AG09319 (cell line): Measurements from ENCODE around the gene CFAP53.

Source experiments
- DNase-seq: peaks from one replicate; pipeline ENCODE4 v3.0.0-alpha.2; 2010; ENCODE audit warnings: low read depth; ENCODE audit errors: extremely low read depth
- TF ChIP-seq, protein P1 (sequence below): IDR thresholded peaks from 2 replicates; pipeline ENCODE4 v1.5.1; 2011; ENCODE audit warnings: low read depth, mild to moderate bottlenecking, inconsistent platforms, low read length, moderate library complexity

The CFAP53 gene

DNA sequence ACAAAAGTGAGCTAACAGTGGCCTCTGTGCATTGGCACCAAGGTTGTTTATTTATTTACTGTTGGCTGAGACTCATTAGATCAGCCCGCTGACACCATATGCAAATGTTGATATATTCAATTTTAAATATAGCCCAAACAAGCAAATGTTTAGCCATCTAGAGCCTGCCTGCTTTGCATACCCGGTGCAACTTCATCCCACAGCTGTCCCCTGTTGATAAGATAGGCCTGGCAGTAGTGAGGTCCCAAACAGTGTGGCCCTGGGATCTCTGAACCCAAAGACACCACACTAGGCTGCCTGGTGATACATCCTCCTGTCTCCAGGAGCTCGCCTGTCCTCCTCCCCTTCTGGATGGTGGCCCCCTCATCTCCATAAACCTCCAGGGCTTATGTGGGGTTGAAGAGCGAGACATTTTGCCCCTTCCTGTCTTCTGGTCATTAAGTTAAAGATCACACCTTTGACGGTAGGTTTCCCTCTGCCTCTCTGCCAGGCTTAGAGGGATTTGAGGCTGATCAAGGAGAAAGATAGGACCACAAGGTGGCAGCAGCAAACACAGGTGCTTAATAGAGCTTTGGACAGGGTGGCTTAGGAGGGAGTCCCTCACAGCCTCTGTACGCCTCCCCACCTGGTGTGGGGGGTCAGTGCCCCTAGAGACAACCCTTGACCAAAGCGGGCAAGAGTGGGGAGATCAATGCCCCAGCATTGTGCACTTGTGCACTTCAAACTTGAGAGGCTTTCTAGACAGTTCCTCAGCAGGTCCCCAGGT, 47.7 kb downstream of the CFAP53 start:
- TF ChIP-seq, protein P1, sequence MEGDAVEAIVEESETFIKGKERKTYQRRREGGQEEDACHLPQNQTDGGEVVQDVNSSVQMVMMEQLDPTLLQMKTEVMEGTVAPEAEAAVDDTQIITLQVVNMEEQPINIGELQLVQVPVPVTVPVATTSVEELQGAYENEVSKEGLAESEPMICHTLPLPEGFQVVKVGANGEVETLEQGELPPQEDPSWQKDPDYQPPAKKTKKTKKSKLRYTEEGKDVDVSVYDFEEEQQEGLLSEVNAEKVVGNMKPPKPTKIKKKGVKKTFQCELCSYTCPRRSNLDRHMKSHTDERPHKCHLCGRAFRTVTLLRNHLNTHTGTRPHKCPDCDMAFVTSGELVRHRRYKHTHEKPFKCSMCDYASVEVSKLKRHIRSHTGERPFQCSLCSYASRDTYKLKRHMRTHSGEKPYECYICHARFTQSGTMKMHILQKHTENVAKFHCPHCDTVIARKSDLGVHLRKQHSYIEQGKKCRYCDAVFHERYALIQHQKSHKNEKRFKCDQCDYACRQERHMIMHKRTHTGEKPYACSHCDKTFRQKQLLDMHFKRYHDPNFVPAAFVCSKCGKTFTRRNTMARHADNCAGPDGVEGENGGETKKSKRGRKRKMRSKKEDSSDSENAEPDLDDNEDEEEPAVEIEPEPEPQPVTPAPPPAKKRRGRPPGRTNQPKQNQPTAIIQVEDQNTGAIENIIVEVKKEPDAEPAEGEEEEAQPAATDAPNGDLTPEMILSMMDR: peak; percentile 23

DNA sequence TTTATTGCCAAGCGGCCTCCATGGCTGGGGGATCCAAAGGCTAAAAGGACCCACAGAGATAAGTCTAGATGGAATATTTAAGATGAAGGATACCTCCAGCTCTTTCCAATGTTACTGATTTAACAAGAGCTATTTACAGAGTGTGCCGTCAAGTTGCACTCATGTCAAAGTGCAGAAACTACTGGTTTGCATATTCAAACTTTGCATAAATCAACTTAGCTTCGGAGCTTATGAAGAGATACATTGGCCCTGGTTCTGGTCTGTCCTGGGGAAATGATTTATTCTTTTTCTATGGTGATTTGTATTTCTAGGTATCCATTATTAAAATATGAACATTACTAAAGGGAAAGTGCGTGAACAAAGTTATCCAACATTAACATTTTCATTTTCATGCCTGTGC, 57.0 kb downstream of the CFAP53 start:
- TF ChIP-seq, protein P1: no peak
- DNase-seq: no peak

More for the DNA sequence above, 47.7 kb downstream of the CFAP53 start:
- DNase-seq: no peak

DNA sequence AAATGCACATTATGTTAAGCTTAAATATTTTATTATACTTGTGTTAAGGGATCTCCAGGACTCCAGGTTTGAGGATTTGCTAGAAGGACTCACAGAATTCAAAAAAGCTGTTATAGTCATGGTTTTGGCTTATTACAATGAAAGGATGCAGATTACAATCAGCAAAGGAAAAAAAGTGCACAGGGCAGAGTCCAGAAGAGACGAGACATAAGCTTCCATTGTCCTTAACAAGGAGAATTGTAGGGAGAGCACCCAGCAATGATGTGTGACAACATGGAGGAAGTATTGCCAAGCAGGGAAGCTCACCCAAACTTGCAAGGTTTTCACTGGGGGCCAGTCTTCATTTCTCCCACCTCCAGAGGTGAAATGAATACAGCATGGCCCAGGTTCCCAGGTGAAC, 58.6 kb downstream of the CFAP53 start:
- DNase-seq: no peak

DNA sequence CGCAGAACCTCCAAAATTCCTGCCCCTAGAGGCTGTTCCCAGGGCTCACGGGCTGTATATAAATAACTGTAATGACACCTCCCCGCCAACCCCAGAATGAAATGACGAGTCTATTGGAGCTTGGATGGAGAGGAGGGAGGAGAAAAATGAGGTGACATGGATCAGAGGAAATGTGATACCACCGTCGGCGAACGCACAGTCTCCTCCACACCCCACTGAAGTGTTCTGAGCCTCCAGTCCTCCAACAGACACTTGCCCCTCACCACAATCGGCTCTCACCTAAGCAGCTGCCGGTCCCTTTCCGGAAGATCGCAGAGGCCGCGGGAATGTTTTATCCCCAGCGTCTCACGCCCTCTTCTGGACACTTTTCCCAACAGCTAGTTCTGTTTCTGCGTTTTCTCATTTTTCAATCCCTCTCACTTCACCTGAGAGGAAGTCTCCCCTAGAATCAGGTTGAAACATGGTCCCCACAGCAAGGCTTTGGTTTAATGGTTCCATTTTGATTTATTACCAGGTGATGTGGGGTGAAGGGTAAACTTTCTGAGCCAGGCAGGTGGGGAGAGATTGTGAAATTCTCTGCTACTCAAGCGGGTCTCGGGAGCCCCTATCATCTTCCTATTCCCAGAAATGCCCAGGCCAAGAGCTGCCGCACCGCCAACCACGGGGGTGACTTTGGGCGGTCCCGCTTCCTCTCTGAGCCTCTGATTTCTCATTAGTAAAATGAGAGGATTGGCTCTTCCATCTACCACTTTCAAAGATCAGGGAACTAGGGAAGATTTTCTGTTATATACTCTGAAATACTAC, 62.3 kb downstream of the CFAP53 start:
- TF ChIP-seq, protein P1: peak; percentile 54
- no peak for DNase-seq

More for the DNA sequence above, 58.6 kb downstream of the CFAP53 start:
- TF ChIP-seq, protein P1: no peak

DNA sequence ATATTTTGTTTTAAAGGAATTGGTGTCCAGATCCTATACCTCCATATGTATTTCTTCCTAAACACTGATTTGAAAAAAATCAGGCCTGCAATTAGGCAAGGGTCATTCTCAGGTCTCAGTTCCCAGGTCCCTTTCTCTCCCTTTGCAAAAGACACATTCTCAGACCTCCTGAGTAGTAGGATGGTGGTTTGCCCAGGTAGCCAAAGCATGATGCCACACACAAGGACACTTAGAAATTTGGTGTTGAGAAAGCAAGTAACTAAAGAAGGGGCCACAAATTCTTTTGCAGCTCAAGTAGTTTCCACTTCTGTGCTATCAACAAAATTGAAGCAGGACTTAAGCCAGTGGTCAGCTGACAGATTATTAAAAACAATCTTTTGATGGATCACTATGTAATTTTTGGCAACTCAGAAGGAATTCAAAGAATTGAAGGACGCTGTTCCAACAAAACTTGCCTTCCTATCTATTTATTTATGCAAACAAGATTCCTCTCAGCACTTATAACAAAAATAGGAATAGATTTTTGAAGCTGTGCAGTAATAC, 64.7 kb downstream of the CFAP53 start:
- TF ChIP-seq, protein P1: no peak
- DNase-seq: no peak

DNA sequence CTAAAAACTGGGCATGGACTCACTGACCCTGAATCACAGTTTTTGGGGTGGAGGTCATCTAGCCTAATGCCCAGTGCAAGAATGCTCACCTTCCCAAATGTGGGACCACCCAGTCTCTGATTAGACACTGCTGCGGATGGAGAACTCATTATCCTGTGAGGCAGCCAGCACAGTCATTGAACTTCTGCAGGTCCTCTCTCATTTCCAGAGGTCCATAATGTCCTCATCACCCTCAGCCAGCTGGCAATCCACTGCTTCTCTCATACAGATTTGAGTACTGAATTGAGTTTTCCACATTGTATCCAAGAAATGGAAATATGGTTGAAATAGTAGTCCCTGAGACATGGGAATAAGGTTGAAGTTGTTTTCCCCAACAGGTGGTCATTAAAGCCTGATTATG, 66.4 kb downstream of the CFAP53 start:
- DNase-seq: no peak
- TF ChIP-seq, protein P1: no peak
